HuH-7 (cell line): ENCODE measurements around the gene DIS3.
"Not testable (repeated sequence)": the region's sequence is repeated elsewhere in the genome, so short reads cannot be mapped to it uniquely, and the experiment has no call there.

Source experiments
- DNase-seq: peaks from one replicate; pipeline ENCODE4 v3.0.0; 2011; ENCODE audit warnings: low spot score

DIS3 gene

DNA sequence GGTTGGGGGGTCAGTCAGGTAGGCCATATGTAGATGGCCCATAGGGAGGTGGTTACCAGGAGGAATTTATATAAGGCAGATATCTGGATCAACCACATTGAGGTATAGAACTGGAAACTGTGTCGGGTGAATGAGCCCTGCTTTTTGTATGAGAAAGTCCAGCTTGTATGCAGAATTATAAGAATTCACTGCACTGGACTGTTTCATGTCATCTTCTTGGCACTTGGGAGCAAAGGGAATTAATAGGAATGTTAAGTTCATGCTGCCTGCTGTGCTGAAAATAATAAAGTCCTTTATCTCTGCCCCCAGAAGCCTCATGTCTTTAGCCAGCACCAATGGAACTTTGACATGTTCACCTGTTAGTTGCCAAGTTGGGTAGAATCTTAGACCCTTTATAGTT, 41.7 kb downstream of the DIS3 start:
- no peak for DNase-seq

GRCh38 chr13:72737033-72737432, 44.7 kb downstream of the DIS3 start:
- DNase-seq = no peak

DNA sequence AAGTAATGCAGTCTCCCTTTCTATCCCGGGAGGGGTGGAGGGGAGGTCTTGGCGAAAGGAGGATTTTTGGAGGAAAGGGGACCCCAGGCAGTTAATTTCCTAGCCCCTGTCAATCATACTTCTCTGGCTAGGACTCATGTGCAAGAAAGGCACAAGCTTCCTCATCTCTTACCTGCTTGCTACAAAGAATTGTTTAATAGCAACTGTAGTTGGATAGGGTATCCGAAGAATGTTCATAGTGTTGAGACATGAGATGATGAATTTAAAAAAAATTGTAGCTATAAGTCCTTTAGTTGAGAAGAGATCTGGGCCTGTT, 53.5 kb downstream of the DIS3 start:
- no peak for DNase-seq

DNA sequence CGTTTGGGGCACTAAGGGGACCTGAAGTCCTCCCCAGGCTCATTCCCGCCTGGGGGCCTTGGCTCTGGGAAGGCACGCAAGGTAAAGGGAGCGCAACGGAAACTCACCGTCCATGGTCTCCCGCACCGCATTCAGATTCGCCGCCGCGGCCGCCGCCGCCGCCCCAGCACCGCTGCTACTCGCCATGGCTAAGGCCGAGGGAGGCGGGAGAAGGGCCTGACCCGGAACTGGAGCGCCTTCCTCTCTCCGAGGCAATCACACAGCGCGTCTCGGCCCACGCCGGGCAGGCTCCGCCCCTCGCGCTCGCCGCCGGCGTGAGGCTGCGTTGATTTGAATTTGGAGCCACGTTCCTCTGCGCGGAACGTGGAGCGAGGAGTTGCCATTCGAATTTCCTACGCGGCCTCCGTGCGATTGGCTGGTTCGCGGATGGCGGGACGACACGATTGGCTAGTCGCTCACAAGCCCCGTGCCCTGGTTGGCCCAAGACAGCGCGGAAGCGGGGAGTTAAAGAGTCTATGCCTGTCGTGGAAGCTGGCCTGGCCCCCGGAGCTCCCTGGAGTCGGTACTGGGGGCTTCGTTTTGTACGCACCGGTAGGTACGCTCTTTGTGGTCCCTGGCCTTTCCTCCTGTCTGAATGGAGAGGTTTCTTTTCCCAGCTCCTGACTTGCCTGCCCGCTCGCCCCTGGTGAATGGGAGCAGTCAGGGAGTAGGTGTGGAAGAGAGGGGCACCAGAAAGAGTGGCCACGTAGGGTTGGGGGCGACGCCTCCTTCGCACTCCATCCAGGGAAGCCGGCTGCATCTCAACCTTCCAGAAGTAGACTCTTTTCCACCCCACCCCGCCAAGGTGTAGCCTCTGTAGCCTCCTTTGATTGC, 54.0 kb downstream of the DIS3 start, which contains the start of the genes BORA and MZT1:
Gene BORA (plus strand): TSS at position 507 of the 873 bp plus-strand sequence. CDS start 1,018 bp downstream, outside the sequence.
Gene MZT1 (minus strand): TSS at position 213 of the 873 bp plus-strand sequence. CDS start 27 bp downstream, at position 186.
- DNase-seq = peak; percentile 89

DNA sequence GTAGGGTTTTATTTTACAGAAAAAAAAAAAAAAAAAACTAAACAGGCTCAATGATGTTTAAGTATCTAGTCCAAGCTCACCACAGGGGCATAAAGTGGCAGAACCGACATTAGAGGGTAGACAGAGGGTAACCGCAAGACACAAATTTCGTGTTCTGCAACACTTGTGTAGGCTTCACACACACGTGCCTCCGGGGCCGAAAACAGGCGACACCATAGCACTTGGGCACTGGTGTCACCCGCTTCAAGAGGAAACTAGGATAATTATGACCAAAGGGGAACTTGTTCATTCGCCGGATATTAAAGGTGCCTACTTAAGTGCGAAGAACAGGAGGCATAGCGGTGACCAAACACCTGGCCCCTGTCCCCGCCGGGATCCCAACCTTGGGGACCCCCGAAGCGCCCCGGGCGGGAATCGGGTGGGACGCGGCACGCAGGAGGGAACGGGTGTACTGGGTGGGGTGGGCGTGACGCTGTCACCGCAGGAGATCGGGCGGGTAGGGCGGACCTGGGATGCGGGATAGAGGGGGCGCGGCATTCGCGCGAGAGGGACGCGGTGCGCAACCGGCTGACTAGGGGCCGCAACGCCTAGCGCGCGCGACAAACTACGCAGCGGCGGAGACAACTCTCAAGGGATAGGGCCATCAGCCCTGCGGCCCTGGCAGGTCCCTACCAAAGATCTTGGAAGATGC, 54.8 kb downstream of the DIS3 start:
- peak; percentile 57 for DNase-seq

- not testable (repeated sequence) for DNase-seq
Measured at GRCh38 chr13:72726185-72726584, 55.5 kb downstream of the DIS3 start.

GRCh38 chr13:72716776-72717175, 64.9 kb downstream of the DIS3 start:
- no peak for DNase-seq
